ENCODE results near the gene OR5K3. TPM values are rescaled to one million over a fixed set of nuclear protein-coding genes. Genes with fewer than 3 reads are reported as not detected.

The OR5K3 gene
- total RNA-seq, 1 donor from 2014 or later, result not detected

DNA sequence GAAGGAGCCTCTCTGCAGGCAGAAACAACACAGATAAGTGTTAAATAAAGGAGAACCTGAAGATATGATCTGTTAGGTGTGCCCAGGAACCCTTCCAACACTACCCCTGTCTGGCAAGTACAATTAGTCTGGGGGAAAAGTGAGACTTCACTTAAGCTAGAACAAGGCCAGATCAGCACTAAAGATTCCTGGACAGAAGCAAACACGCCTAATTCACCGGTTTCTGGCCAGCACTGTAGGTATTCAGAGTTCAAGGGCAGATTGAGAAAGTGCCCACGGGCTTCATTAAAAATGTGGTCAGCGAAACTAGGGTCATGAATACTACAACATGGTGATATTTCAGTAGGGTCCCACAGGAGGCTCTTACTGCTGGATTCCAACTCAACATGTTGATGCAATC, 43.9 kb downstream of the OR5K3 start:
- H3K4me1 ChIP-seq, result no peaks in the 10 kb centered on the region
- intact Hi-C loops (cut with DNase I), result no loop called here
- no peaks in the 10 kb centered on the region for H3K27me3 ChIP-seq
- H3K27ac ChIP-seq, result no peak overlapping the region
- TF ChIP-seq, protein P1, sequence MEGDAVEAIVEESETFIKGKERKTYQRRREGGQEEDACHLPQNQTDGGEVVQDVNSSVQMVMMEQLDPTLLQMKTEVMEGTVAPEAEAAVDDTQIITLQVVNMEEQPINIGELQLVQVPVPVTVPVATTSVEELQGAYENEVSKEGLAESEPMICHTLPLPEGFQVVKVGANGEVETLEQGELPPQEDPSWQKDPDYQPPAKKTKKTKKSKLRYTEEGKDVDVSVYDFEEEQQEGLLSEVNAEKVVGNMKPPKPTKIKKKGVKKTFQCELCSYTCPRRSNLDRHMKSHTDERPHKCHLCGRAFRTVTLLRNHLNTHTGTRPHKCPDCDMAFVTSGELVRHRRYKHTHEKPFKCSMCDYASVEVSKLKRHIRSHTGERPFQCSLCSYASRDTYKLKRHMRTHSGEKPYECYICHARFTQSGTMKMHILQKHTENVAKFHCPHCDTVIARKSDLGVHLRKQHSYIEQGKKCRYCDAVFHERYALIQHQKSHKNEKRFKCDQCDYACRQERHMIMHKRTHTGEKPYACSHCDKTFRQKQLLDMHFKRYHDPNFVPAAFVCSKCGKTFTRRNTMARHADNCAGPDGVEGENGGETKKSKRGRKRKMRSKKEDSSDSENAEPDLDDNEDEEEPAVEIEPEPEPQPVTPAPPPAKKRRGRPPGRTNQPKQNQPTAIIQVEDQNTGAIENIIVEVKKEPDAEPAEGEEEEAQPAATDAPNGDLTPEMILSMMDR (IDR thresholded peaks at IDR 0.05), result no peak
- no peak overlapping the region for H3K4me3 ChIP-seq
- no peaks in the 10 kb centered on the region for H3K36me3 ChIP-seq
- peaks cover 0 to 9% of the 10 kb centered on the region in 2 donors for H3K9me3 ChIP-seq
- no peak for DNase-seq (ENCODE audit: low spot score in 2 of 2)

DNA sequence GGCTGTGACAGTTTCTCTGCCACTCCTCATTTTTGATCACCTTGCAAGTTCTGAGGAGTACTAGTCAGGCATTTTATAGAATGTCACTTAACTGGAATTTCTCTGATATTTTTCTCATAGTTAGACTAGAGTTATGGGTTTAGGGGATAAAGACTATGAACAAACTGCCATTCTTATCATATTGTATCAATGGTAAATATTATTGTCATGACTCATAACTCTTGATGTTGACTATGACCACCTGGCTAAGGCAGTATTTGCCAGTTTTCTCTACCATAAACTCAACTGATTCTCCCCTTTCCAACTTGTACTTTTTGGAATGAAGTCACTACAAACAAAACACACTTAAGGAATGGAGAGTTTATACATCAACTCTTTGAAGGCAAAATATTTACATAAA, 49.8 kb downstream of the OR5K3 start:
- intact Hi-C loops (cut with DNase I), result no loop called here
- TF ChIP-seq, protein P1 (IDR thresholded peaks at IDR 0.05), result no peak
- H3K36me3 ChIP-seq, result no peaks in the 10 kb centered on the region
- H3K4me1 ChIP-seq, result no peaks in the 10 kb centered on the region
- H3K27ac ChIP-seq, result no peak overlapping the region
- no peaks in the 10 kb centered on the region for H3K9me3 ChIP-seq
- no peak overlapping the region for H3K4me3 ChIP-seq
- H3K27me3 ChIP-seq, result no peaks in the 10 kb centered on the region
- DNase-seq (ENCODE audit: low spot score in 2 of 2), result no peak

Other genes with a start within 250 kb of the OR5K3 start
- gene OR5H14, start 243.2 kb upstream of the OR5K3 start, total RNA-seq, result not detected
- gene OR5H15, start 224.0 kb upstream of the OR5K3 start, total RNA-seq, result not detected
- gene OR5H6, start 126.4 kb upstream of the OR5K3 start, total RNA-seq, result not detected
- not detected for gene OR5H2, start 108.2 kb upstream of the OR5K3 start, total RNA-seq
- not detected for gene OR5K4, start 36.8 kb upstream of the OR5K3 start, total RNA-seq
- gene OR5K1, start 72.5 kb downstream of the OR5K3 start, total RNA-seq, result 4.7 TPM
- gene OR5K2, start 107.0 kb downstream of the OR5K3 start, total RNA-seq, result not detected
- gene CLDND1, start 132.2 kb downstream of the OR5K3 start, total RNA-seq, result 171 TPM
- not detected for gene GPR15, start 141.3 kb downstream of the OR5K3 start, total RNA-seq
- 34.8 TPM for gene CPOX, start 202.9 kb downstream of the OR5K3 start, total RNA-seq